HG02840 (cell line): ENCODE data around the gene CDS1.
"Not testable (repeated sequence)": the region's sequence is repeated elsewhere in the genome, so short reads cannot be mapped to it uniquely, and the experiment has no call there.

Source experiments
- ATAC-seq: cut with Tn5 transposase; IDR thresholded peaks from one replicate; pipeline ENCODE4 v1.9.1; 2021; ENCODE audit warnings: mild to moderate bottlenecking, moderate library complexity, moderate number of reproducible peaks; ENCODE audit not compliant: unreplicated experiment, low FRiP score

Gene CDS1

GRCh38 chr4:84606645-84607044, 23.7 kb downstream of the CDS1 start:
- ATAC-seq = no peak

DNA sequence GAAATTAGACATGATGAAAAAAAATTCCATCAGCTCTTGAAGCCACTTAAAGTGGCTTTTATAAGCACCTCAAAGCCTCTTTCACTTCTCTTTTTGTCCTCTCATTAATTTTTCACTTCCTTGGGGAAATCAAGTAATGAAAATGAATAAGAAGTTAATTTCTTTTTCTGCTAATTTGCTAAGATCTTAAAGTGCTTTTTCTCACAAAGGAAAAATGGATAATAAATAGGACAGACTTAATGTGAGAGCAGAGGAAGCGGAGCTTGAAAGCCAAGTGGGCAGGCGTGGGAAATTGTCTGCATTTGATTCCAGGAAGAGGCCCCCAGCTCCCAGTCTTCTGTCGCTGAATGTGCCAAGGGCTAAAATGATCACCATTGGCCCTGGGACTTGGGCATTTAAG, 28.6 kb downstream of the CDS1 start:
- no peak for ATAC-seq

DNA sequence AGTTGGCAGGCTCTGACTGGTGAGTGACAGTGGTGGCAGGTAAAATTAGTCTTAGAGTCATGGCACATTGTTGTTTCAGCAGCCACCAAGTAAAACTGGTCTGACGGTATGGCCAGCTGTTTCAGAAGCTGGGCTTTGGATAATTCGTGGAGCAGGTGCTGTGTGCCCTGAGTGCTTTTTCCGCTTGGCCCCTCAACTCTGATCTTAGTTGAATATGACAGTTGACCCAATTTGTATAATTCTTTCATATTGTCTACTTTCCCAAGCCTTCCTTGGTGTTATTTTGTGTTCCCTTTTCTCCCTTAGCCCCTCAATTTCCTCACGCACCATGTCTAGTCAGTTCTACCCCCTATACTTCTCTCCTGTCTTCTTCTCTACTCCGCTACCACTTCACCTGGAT, 32.0 kb downstream of the CDS1 start:
- no peak for ATAC-seq

- ATAC-seq = no peak
Measured at GRCh38 chr4:84615355-84615754, 32.4 kb downstream of the CDS1 start.

- no peak for ATAC-seq
Measured at GRCh38 chr4:84622959-84623358, 40.0 kb downstream of the CDS1 start.

- ATAC-seq = no peak
Measured at GRCh38 chr4:84623661-84624060, 40.7 kb downstream of the CDS1 start.

GRCh38 chr4:84626673-84627072, 43.7 kb downstream of the CDS1 start:
- no peak for ATAC-seq

DNA sequence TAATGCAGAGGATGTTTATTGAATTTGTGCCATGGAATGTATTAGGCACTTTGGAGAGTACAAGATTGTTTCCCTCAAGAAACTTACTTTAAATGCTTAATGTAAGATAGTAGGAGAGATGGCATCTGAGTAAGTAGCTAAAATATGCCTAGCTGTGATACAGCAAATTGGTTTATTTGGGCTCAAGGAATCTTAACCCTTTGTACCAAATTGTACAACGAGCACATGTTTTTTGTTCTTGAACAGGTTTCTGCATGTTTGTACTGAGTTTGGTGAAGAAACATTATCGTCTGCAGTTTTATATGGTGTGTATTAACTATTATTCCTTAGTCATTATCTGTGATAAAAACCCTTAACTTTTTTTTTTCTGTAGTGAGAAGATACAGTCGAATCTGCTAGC, 48.6 kb downstream of the CDS1 start:
- no peak for ATAC-seq

- no peak for ATAC-seq
Measured at GRCh38 chr4:84632092-84632491, 49.2 kb downstream of the CDS1 start.

- ATAC-seq = no peak
Measured at GRCh38 chr4:84634961-84635360, 52.0 kb downstream of the CDS1 start.

GRCh38 chr4:84638092-84638491, 55.2 kb downstream of the CDS1 start:
- ATAC-seq = no peak

- no peak for ATAC-seq
Measured at GRCh38 chr4:84639145-84639544, 56.2 kb downstream of the CDS1 start.

DNA sequence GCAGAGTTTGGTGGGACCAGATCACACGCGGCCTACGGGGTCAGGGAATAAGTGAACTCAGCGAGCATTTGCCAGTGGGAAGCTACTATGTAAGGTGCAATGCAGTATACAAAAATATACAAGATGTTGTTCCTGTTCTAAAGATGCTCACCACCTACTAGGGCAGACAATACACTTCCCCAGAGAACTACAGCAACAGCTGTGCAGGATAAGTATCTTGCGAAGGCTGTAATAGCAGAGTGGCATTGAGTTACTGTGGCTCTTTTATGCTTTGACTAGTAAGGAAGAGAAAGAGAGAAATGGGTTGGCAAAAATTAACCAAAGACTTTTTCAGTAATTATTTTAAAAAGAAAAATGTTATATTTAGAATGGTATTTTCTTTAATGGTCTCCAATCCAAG, 61.2 kb downstream of the CDS1 start:
- ATAC-seq = no peak

- no peak for ATAC-seq
Measured at GRCh38 chr4:84647312-84647884, 64.5 kb downstream of the CDS1 start.

DNA sequence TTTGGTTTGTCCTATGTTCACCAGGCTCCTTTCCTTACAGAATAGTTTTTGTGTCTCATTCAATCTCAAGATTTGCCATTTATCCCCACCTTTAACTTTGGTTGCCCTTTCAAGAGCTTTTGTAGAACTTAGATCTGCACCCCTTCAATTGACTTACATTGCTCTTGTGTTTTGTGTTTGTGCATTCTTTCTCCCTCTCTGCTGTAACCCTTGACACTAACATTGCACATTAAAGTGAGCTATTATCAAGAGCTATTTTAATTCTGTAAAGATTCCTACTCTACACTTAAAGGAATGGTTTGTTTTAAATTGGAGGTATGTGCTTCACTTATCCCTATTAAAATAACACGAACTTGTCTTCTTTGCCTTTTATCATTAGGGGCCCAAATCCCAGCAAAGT, 65.3 kb downstream of the CDS1 start:
- ATAC-seq = no peak

GRCh38 chr4:84648863-84649647, 66.1 kb downstream of the CDS1 start:
- no peak for ATAC-seq

- no peak for ATAC-seq
Measured at GRCh38 chr4:84651499-84651898, 68.6 kb downstream of the CDS1 start.

DNA sequence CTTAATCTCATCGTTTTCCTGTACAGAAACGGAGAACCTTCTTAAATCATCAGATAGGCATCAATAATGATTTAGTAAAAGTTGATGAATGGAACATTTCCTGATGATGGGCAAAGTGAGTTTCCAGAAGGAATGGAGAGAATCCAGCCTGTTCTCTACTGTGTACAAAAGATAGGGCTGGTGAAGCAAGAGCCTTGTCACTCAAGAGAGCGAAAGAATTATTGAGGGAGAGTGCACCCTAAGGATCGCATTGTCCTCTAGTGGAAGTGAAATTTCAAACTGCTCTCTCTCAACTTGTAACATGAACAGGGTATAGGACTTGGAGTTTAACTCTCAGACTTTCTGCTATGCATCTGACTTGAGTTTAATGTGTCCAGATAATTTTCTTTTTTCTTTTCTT, 69.6 kb downstream of the CDS1 start:
- no peak for ATAC-seq

DNA sequence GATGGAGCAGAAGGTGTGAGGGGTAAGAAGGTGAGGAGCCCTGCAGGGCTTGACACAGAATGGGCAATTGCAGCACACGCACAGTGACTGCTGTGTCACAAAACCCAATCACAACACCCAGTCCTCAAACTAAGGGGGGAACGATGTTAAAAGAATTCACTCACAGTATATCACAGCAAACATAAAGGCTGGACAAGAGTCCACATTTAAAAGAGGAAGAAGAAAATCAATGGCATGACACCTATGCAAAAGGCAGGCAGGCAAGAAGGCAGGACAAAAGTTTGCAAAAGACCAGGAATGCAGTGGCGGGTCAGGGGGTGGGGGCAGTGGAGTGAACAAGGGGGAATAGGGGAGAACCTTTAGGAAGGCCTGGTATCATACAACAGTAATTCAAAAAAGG, 77.7 kb downstream of the CDS1 start:
- ATAC-seq = no peak

DNA sequence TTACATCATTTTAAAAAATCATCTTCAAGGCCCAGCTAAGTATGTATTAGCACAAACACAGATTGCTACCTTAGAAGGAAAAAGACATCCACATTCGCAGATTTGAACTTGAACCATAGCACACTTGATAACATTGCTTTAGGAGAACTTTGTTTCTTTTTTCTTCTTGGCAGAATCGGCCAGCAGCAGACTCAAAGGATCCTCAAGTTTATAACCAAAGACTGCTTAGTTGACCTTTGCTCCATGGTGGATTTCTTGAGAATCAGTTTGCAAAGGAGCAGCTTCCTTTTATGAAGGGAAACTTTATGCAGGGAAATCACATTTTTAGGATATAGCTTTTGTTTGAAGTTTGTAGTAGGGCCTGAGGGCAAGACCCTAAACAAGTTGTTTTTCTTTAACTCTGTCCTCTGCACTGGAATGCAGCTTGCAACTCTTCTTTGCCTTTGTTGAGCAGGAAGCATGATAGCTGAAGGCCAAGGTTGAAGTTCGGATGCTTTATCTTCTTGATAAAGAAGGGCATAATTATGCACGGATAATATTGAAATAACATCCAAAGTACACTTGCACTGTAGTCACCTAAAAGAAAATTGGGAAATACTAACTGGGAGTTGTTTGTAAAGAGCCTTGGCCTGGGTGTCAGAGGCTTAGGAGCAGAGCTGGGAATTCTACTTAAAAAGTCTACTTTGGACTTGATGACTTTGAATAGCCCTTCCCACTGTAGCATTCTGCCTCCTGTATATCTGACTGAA, 78.4 kb downstream of the CDS1 start:
- no peak for ATAC-seq

DNA sequence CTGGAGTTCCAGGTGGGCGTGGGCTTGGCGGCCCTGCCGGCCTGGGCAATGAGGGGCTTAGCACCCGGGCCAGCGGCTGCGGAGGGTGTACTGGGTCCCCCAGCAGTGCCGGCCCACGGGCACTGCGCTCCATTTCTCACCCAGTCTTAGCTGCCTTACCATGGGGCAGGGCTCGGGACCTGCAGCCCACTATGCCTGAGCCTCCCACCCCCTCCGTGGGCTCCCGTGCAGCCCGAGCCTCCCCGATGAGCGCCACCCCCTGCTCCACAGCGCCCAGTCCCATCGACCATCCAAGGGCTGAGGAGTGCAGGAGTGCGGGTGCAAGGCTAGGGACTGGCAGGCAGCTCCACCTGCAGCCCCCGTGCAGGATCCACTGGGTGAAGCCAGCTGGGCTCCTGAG, 81.8 kb downstream of the CDS1 start:
- not testable (repeated sequence) for ATAC-seq

GRCh38 chr4:84666439-84666838, 83.5 kb downstream of the CDS1 start:
- ATAC-seq = no peak
